ENCODE data around the gene POLR3H.
A peak's percentile ranks its signal among the peaks of the same experiment; 100 is the strongest.

The POLR3H gene

DNA sequence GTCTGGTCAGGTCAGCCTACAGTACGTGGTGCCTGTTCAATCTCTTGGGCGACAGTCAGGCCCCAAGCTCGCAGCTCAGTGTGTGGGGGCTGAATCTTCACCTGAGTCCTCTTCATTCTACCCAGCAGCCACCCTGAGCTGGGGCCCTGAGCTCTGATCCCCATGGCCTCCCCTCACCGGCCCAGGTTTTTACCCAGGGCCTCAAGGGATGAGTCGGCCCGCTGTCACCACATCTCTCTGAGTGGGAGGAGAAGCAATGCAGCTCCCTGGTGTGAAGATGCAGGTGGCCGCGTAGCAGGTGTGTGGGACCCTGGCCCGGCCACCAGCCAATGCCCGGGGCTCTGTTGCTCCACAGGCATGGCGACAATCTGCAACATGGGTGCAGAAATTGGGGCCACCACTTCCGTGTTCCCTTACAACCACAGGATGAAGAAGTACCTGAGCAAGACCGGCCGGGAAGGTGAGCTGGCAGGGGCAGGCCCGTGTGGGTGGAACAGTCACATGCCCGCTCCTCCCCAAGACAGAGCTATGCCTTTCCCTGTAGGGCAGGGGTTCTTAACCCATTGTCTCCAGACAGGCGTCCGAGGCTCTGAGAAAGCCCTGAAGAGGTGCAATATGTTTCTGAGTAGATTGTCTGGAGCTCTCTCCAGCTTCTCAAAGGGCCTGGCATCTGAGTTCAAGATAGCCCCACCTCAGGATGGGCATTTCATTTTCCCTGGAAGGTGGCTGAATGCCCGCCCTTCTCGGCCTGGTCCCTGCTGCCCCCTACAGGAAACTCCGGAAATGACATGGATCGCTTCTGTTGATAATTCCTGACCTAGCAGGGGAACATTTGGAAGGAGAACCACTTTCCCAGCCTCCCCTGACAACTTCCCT, 26.9 kb downstream of the POLR3H start:
- Histone ChIP-seq H3K79me2 (ENCODE audit: insufficient read depth, low read depth) (no peaks in the 10 kb centered on the region), H3K4me2 (no peak overlapping the region), H3K4me1 (ENCODE audit: low read depth, poor library complexity, severe bottlenecking) (peaks cover 26% of the 10 kb centered on the region), H3K4me3 (IDR thresholded peaks at IDR 0.05; ENCODE audit: insufficient read depth, low read depth, low read length) (no peak overlapping the region), H3K9ac (no peak overlapping the region), H3K36me3 (ENCODE audit: insufficient read depth) (peaks cover 6% of the 10 kb centered on the region; the same call in 1 of the 2 replicates), H4K20me1 (ENCODE audit: insufficient read depth) (no peaks in the 10 kb centered on the region), H3K27ac (no peak overlapping the region; the same call in 1 of the 2 replicates), H3K27me3 (ENCODE audit: insufficient read depth, low read depth) (no peaks in the 10 kb centered on the region), H2AFZ (ENCODE audit: low read depth) (no peak overlapping the region)
- TF ChIP-seq, protein P1, sequence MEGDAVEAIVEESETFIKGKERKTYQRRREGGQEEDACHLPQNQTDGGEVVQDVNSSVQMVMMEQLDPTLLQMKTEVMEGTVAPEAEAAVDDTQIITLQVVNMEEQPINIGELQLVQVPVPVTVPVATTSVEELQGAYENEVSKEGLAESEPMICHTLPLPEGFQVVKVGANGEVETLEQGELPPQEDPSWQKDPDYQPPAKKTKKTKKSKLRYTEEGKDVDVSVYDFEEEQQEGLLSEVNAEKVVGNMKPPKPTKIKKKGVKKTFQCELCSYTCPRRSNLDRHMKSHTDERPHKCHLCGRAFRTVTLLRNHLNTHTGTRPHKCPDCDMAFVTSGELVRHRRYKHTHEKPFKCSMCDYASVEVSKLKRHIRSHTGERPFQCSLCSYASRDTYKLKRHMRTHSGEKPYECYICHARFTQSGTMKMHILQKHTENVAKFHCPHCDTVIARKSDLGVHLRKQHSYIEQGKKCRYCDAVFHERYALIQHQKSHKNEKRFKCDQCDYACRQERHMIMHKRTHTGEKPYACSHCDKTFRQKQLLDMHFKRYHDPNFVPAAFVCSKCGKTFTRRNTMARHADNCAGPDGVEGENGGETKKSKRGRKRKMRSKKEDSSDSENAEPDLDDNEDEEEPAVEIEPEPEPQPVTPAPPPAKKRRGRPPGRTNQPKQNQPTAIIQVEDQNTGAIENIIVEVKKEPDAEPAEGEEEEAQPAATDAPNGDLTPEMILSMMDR (conservative IDR thresholded peaks at IDR 0.05; ENCODE audit: low read depth, low read length): peak; percentile 90

DNA sequence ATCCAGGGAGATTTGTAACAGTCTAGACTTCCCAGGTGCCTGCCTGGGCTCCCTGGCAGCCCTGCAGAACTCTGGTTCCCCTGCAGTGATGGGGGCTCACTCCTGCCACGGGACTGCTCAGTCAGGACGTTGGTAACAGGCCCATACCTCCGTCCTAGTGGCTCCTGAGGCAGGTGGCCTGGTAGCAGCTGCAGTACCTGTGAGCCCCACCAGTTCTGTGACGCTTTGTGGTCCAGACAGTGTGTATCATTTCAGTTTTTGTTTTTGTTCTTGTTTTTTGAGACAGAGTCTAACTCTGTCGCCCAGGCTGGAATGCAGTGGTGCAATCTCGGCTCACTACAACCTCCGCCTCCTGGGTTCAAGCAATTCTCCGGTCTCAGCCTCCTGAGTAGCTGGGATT, 27.8 kb downstream of the POLR3H start:
- TF ChIP-seq, protein P1 (conservative IDR thresholded peaks at IDR 0.05; ENCODE audit: low read depth, low read length): no peak
- Histone ChIP-seq H3K4me1 (ENCODE audit: low read depth, poor library complexity, severe bottlenecking) (peaks cover 36% of the 10 kb centered on the region), H3K79me2 (ENCODE audit: insufficient read depth, low read depth) (no peaks in the 10 kb centered on the region), H3K9ac (no peak overlapping the region), H3K27ac (no peak overlapping the region; the same call in 1 of the 2 replicates), H3K4me3 (IDR thresholded peaks at IDR 0.05; ENCODE audit: insufficient read depth, low read depth, low read length) (no peak overlapping the region), H3K4me2 (no peak overlapping the region), H4K20me1 (ENCODE audit: insufficient read depth) (no peaks in the 10 kb centered on the region), H2AFZ (ENCODE audit: low read depth) (no peak overlapping the region), H3K27me3 (ENCODE audit: insufficient read depth, low read depth) (no peaks in the 10 kb centered on the region), H3K36me3 (ENCODE audit: insufficient read depth) (peaks cover 6% of the 10 kb centered on the region; the same call in 1 of the 2 replicates)

DNA sequence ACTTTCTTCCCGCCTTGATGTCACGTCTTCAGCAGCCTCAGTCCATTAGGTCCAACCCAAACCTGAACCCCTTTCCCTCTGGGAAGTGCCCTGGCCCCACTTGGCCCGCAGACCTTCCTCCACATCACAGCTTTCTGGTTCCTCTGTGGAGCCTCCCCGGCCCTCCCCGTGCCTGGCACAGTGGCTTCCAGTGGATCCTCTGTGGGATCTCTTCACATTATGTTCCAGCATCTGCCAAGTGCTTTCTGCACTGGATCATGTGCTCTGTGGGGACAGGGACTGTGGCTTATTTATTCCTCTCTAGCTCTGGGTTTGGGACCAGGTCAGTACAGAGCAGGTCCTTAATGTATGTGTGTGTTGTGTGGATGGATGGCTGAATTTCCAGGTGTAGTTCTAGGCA, 30.9 kb downstream of the POLR3H start:
- H3K4me3 ChIP-seq (IDR thresholded peaks at IDR 0.05; ENCODE audit: insufficient read depth, low read depth, low read length): no peak overlapping the region
- no peak overlapping the region for H2AFZ ChIP-seq (ENCODE audit: low read depth)
- H3K27me3 ChIP-seq (ENCODE audit: insufficient read depth, low read depth): no peaks in the 10 kb centered on the region
- H3K79me2 ChIP-seq (ENCODE audit: insufficient read depth, low read depth): no peaks in the 10 kb centered on the region
- H3K27ac ChIP-seq: peak overlapping the region; percentile 66
- H3K4me1 ChIP-seq (ENCODE audit: low read depth, poor library complexity, severe bottlenecking): peaks cover 47% of the 10 kb centered on the region
- TF ChIP-seq, protein P1 (conservative IDR thresholded peaks at IDR 0.05; ENCODE audit: low read depth, low read length): no peak
- H3K4me2 ChIP-seq: peak overlapping the region; percentile 73
- peak overlapping the region; percentile 28; the same call in 1 of the 2 replicates for H3K9ac ChIP-seq
- H3K36me3 ChIP-seq (ENCODE audit: insufficient read depth): peaks cover 6% of the 10 kb centered on the region; the same call in 1 of the 2 replicates
- H4K20me1 ChIP-seq (ENCODE audit: insufficient read depth): no peaks in the 10 kb centered on the region

DNA sequence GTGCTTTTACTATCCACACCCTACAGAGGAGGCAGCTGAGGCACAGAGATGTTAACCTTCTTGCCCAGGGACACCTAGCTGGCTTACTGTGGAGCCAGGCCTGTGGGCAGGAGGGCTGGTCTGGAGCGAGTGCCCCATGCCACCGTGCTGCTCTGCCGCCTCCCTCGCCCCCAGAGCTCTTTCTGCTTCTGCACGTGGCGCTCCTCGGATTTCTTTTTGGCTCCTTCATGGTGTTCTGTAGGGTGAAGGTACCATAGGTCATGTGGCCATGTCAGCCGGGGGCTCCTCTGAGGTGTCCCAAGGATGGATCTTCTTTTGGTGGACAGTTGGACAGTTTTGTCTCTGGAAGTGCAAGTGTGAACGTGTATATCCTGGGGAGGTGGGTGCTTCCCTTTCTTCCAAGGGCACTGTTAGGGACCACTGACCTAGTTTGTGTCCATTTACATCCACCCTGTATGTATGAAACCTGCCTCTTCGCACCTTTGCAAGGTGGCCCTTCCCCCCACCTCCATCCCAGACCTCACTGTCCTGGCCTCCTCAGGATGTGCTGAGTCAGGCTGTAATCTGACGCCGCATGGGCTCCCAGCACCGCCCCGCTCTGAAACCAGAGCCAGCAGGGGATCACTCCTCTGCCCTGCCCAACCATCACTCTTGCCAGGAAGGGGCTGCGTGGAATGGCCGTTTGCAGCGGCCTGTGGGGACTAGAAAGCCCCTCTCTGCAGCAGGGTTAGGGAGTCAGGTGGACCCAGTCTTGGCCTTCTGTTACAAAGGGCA, 31.7 kb downstream of the POLR3H start:
- Histone ChIP-seq H3K27ac (peak overlapping the region; percentile 66), H4K20me1 (ENCODE audit: insufficient read depth) (no peaks in the 10 kb centered on the region), H3K4me3 (IDR thresholded peaks at IDR 0.05; ENCODE audit: insufficient read depth, low read depth, low read length) (no peak overlapping the region), H3K79me2 (ENCODE audit: insufficient read depth, low read depth) (no peaks in the 10 kb centered on the region), H3K4me1 (ENCODE audit: low read depth, poor library complexity, severe bottlenecking) (peaks cover 53% of the 10 kb centered on the region), H3K9ac (peak overlapping the region; percentile 28), H2AFZ (ENCODE audit: low read depth) (no peak overlapping the region; the same call in 1 of the 2 replicates), H3K27me3 (ENCODE audit: insufficient read depth, low read depth) (no peaks in the 10 kb centered on the region), H3K36me3 (ENCODE audit: insufficient read depth) (peaks cover 6% of the 10 kb centered on the region; the same call in 1 of the 2 replicates), H3K4me2 (peak overlapping the region; percentile 73)
- TF ChIP-seq, protein P1 (conservative IDR thresholded peaks at IDR 0.05; ENCODE audit: low read depth, low read length): no peak

Measured in KMS-11 (cell line).